B cell (primary cell): Measurements from ENCODE around the gene ARHGAP26. TPM values are rescaled to one million over a fixed set of nuclear protein-coding genes. Genes with fewer than 3 reads are reported as not detected.

Source experiments
- ATAC-seq: fragments of 200-7000 bp; cut with Tn5 transposase; one replicate; pipeline ENCODE4 v1.10.0; 2021; ENCODE audit warnings: low read depth, mild to moderate bottlenecking, moderate number of reproducible peaks, moderate library complexity
- CTCF ChIA-PET: fragments of 350-600 bp; sonication (Branson Sonifier 250); formaldehyde crosslinking; loops from one replicate; lab custom pipeline; 2021; ENCODE audit warnings: antibody characterized with exemption, inconsistent platforms; lab: Charles Lee
- POLR2A ChIA-PET: fragments of 350-600 bp; sonication (Branson Sonifier 250); formaldehyde crosslinking; loops from one replicate; lab custom pipeline; 2021; ENCODE audit warnings: antibody characterized with exemption; lab: Charles Lee
- DNase-seq: peaks from one replicate; pipeline ENCODE4 v3.0.0; 2013
- H2AFZ ChIP-seq: 2 replicates; pipeline ENCODE4 v1.6.1; 2012; ENCODE audit warnings: mild to moderate bottlenecking, low read depth, low read length; ENCODE audit not compliant: insufficient read depth, poor library complexity, severe bottlenecking
- H3K27ac ChIP-seq, 2 donors: 1 replicate in 1 of 2; 2 replicates in 1 of 2; pipeline ENCODE4 v1.5.1; 2012 to 2013; ENCODE audit warnings: low read length in 2 of 2, mild to moderate bottlenecking in 2 of 2, moderate library complexity in 1 of 2
- H3K27me3 ChIP-seq, 4 experiments: fragments of 200-600 bp in 1 of 4; sonication (generic) in 1 of 4; replicated peaks in 1 of 4; 1 replicate in 2 of 4; 2 replicates in 2 of 4; pipeline versions ENCODE4 v1.6.1 to v1.7.0; 2013 to 2016; ENCODE audit warnings: low read length in 3 of 4, mild to moderate bottlenecking in 2 of 4, mixed read lengths in 1 of 4, moderate library complexity in 1 of 4; ENCODE audit not compliant: insufficient read depth in 4 of 4, control insufficient read depth in 3 of 4; ENCODE audit errors: control extremely low read depth in 1 of 4
- H3K36me3 ChIP-seq, 2 experiments: replicated peaks in 1 of 2; 1 replicate in 1 of 2; 2 replicates in 1 of 2; pipeline versions ENCODE4 v1.6.1 to v1.7.1; 2013; ENCODE audit warnings: low read length in 1 of 2; ENCODE audit not compliant: insufficient read depth in 2 of 2, control insufficient read depth in 1 of 2; ENCODE audit errors: control extremely low read depth in 1 of 2, extremely low read depth in 1 of 2
- H3K4me1 ChIP-seq, 2 donors: fragments of 200-600 bp in 1 of 2; sonication (generic) in 1 of 2; 1 replicate in 1 of 2; 2 replicates in 1 of 2; pipeline versions ENCODE4 v1.5.1 to v1.6.1; 2013 to 2017; ENCODE audit warnings: low read length in 2 of 2; ENCODE audit not compliant: control insufficient read depth in 2 of 2, insufficient read depth in 2 of 2
- H3K4me2 ChIP-seq: replicated peaks from 2 replicates; pipeline ENCODE3; 2012; ENCODE audit warnings: mild to moderate bottlenecking, low read depth, low read length; ENCODE audit not compliant: poor library complexity, severe bottlenecking
- H3K4me3 ChIP-seq, 5 experiments: fragments of 200-600 bp in 1 of 5; sonication (generic) in 1 of 5; 1 replicate in 3 of 5; 2 replicates in 2 of 5; pipeline versions ENCODE4 v1.5.1 to v1.7.0; 2011 to 2016; ENCODE audit warnings: low read length in 4 of 5, mild to moderate bottlenecking in 4 of 5, low read depth in 2 of 5, control low read depth in 1 of 5, moderate library complexity in 1 of 5; ENCODE audit not compliant: insufficient read depth in 1 of 5; ENCODE audit errors: control extremely low read depth in 1 of 5, extremely low read depth in 1 of 5
- H3K79me2 ChIP-seq: fragments of 200-600 bp; sonication (generic); one replicate; pipeline ENCODE4 v1.6.0; 2016; ENCODE audit warnings: low read length; ENCODE audit not compliant: control insufficient read depth, insufficient read depth
- H3K9ac ChIP-seq: fragments of 200-600 bp; sonication (generic); 2 replicates; pipeline ENCODE4 v1.6.1; 2017; ENCODE audit warnings: mild to moderate bottlenecking, low read length, moderate library complexity
- H3K9me3 ChIP-seq, 3 donors: one replicate each; pipeline versions ENCODE4 v1.6.1 to v1.7.1; 2013; ENCODE audit warnings: low read length in 2 of 3; ENCODE audit not compliant: control insufficient read depth in 2 of 3, insufficient read depth in 1 of 3; ENCODE audit errors: control extremely low read depth in 1 of 3
- H4K20me1 ChIP-seq: 2 replicates; pipeline ENCODE4 v1.6.0; 2012; ENCODE audit warnings: mild to moderate bottlenecking, low read length; ENCODE audit not compliant: insufficient read depth, control insufficient read depth, poor library complexity, severe bottlenecking
- H3K27ac Mint-ChIP-seq: one replicate; pipeline ENCODE4 v1.8.0; 2021; ENCODE audit warnings: mixed read lengths
- H3K27me3 Mint-ChIP-seq: one replicate; pipeline ENCODE4 v1.8.0; 2021; ENCODE audit warnings: mixed read lengths
- H3K4me1 Mint-ChIP-seq: one replicate; pipeline ENCODE4 v1.8.0; 2021; ENCODE audit warnings: mixed read lengths
- H3K4me3 Mint-ChIP-seq: one replicate; pipeline ENCODE4 v1.8.0; 2021; ENCODE audit warnings: mixed read lengths
- H3K9me3 Mint-ChIP-seq: one replicate; pipeline ENCODE4 v1.8.0; 2022; ENCODE audit warnings: mixed read lengths; ENCODE audit not compliant: insufficient read depth
- EZH2 ChIP-seq: IDR thresholded peaks from 2 replicates; pipeline ENCODE4 v1.6.1; 2012; ENCODE audit warnings: borderline replicate concordance, low read depth, mild to moderate bottlenecking, moderate library complexity, low read length; ENCODE audit not compliant: insufficient read depth, poor library complexity, severe bottlenecking
- WGBS: methylation state at CpG from one replicate; pipeline ENCODE4 v1.1.5; 2013; ENCODE audit warnings: missing lambda C conversion rate; ENCODE audit not compliant: insufficient coverage; 5-methylcytosine and 5-hydroxymethylcytosine counted together
- intact Hi-C: fragments of 100-400 bp; cut with micrococcal nuclease; formaldehyde crosslinking; loops from one replicate; pipeline ENCODE4 v1.10.0; 2022
- polyA plus RNA-seq: library from polyadenylated mRNA; depleted of rRNA; stranded (reverse); fragments of >200 nt; gene quantifications from 2 replicates; pipeline ENCODE4 v1.2.3, GENCODE V29; 2012
- total RNA-seq, 2 donors: library from RNA; stranded (reverse); fragments of 120-200 nt in 1 of 2; gene quantifications; 1 replicate in 1 of 2; 2 replicates in 1 of 2; pipeline versions ENCODE4 v1.2.3 to v1.2.4, GENCODE V29; 2013 to 2022
- TF ChIP-seq, protein P1 (sequence below): fragments of 200-600 bp; IDR thresholded peaks from one replicate; pipeline ENCODE4 v1.8.0; 2022; ENCODE audit warnings: antibody characterized with exemption, mild to moderate bottlenecking

ARHGAP26 gene
- total and polyA plus RNA-seq, 2 donors (not counting 1 experiment from before 2014, with no cell fraction given): 1.8 to 22.5 TPM

DNA sequence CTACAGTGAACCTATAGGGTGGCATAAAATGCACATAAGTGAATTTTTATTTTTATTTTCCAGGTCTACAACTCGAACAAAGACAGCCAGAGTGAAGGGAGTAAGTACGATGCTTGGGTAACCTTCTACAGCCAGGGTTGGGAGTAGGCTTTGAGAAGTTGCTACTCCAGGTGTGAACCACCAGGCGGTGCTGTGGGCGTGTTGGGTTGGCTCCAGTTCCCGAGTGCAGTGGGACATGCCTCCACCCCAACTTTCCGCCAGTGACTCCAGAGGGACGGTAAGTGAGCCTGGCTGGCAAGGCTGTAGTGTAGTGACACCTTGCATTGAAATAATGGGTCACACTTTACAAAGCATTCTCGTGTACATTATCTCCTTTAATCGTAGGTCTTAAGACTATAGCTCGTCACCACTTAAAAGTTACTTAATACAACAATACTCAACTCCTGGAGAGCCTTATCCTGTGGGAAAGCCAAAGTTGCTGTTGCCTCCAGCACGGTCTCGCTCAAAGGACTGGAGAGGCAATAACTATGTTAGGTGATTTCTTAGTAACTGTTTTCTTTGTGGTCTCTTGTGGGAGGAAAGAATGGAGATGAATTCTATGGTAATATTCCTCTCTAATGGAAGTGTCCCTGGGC, 244.0 kb downstream of the ARHGAP26 start:
- DNase-seq: no peak
- H3K27me3 ChIP-seq: no peaks in the 10 kb centered on the region
- 89% methylated on average over 10 of the region's 12 CpGs for WGBS
- no peaks in the 10 kb centered on the region for H3K27me3 Mint-ChIP-seq
- no peaks in the 10 kb centered on the region for H3K9me3 ChIP-seq
- TF ChIP-seq, protein P1, sequence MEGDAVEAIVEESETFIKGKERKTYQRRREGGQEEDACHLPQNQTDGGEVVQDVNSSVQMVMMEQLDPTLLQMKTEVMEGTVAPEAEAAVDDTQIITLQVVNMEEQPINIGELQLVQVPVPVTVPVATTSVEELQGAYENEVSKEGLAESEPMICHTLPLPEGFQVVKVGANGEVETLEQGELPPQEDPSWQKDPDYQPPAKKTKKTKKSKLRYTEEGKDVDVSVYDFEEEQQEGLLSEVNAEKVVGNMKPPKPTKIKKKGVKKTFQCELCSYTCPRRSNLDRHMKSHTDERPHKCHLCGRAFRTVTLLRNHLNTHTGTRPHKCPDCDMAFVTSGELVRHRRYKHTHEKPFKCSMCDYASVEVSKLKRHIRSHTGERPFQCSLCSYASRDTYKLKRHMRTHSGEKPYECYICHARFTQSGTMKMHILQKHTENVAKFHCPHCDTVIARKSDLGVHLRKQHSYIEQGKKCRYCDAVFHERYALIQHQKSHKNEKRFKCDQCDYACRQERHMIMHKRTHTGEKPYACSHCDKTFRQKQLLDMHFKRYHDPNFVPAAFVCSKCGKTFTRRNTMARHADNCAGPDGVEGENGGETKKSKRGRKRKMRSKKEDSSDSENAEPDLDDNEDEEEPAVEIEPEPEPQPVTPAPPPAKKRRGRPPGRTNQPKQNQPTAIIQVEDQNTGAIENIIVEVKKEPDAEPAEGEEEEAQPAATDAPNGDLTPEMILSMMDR: peak; percentile 38
- no peak for TF ChIP-seq EZH2
- intact Hi-C loops: no loop called here
- ATAC-seq: no peak
- no peak overlapping the region for H3K9ac ChIP-seq
- H3K27ac Mint-ChIP-seq: no peak overlapping the region
- H3K4me1 ChIP-seq: peaks cover 1 to 2% of the 10 kb centered on the region in 2 donors
- no peaks in the 10 kb centered on the region for H3K9me3 Mint-ChIP-seq
- ChIA-PET POLR2A (no interaction called here), CTCF (interaction anchor here (1.4 to 1.6 kb wide), 3 partner anchors 12 to 811 kb away, joined by 4 to 7 read pairs (median 6); no protein-coding TSS in a partner anchor)
- no peak overlapping the region for H3K4me3 Mint-ChIP-seq
- no peak overlapping the region for H3K4me2 ChIP-seq
- H3K4me1 Mint-ChIP-seq: peaks cover 15% of the 10 kb centered on the region
- H4K20me1 ChIP-seq: no peaks in the 10 kb centered on the region
- H3K79me2 ChIP-seq: no peaks in the 10 kb centered on the region
- H3K4me3 ChIP-seq: no peak overlapping the region
- no peak overlapping the region for H3K27ac ChIP-seq
- H2AFZ ChIP-seq: no peak overlapping the region
- no peaks in the 10 kb centered on the region for H3K36me3 ChIP-seq

DNA sequence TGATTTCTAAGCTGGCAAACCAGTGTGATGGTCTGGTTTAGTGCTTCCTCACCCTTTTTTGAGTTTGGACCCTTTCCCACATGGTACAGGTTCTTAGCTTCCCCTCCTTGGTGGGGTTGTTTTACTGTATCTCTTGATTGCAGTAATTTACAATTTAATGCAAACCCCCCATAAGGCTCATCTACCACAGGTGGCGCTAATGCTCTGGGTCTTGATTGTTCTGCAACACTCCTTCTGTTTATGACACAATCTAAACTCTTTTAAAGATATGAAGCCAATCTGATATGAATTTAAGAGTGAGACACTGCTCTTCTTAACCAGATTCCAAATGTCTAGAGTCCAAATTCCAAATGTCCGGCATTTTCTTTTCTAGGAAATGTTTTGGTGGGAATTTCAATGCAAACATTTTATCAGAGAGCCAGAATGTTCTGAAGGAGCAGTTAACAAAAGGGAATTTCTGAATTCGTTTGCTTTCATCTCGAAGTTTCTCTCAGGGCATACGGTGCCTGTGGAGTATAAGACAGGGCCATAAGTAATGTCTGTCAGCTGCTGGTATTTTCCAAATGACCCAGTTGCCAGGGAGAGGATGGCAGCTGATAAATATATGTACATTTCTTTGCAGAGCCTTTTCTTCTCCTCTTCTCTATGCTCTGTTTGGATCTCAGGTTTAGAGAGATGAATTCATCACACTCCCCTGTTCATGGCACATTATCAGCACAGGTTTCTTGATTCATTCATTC, 246.8 kb downstream of the ARHGAP26 start:
- Histone ChIP-seq H3K27ac (no peak overlapping the region), H2AFZ (no peak overlapping the region), H3K4me2 (no peak overlapping the region), H3K79me2 (no peaks in the 10 kb centered on the region), H3K36me3 (no peaks in the 10 kb centered on the region), H4K20me1 (no peaks in the 10 kb centered on the region), H3K4me1 (no peaks in the 10 kb centered on the region), H3K9me3 (no peaks in the 10 kb centered on the region), H3K9ac (no peak overlapping the region), H3K4me3 (no peak overlapping the region), H3K27me3 (no peaks in the 10 kb centered on the region)
- no peak for TF ChIP-seq EZH2
- TF ChIP-seq, protein P1: peak; percentile 52
- Mint-ChIP-seq H3K27ac (no peak overlapping the region), H3K4me1 (peaks cover 11% of the 10 kb centered on the region), H3K27me3 (no peaks in the 10 kb centered on the region), H3K4me3 (no peak overlapping the region), H3K9me3 (no peaks in the 10 kb centered on the region)
- peak; percentile 46 for DNase-seq
- POLR2A ChIA-PET: no interaction called here
- intact Hi-C loops: loop anchor here (1.0 kb wide), 1 partner anchor 808 kb away; no protein-coding TSS in a partner anchor
- WGBS: 96% methylated on average over 3 of the region's 5 CpGs
- ATAC-seq: no peak
- CTCF ChIA-PET: interaction anchor here (0.6 to 1.2 kb wide), 8 partner anchors 14 to 810 kb away, joined by 3 to 6 read pairs (median 4); no protein-coding TSS in a partner anchor
